ENCODE measurements around the gene AGMAT.

AGMAT gene

DNA sequence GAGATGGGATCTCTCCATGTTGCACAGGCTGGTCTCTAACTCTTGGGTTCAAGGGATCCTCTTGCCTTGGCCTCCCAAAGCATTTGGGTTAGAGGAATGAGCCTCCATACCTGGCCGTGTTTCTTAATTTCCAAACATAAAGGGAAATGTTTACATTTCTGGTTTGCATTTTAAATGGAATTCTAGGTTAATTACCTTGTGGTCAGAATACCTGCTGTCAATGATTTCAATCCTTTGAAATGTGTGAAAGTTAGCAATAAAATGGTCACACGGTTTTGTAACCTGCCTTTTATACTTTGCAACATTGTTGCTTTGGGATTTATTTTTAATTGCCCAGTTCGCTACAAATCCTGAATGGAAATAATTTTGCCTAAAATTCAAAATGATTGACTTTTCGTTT is 26.3 kb downstream of the AGMAT start:
- no peak for DNase-seq

DNA sequence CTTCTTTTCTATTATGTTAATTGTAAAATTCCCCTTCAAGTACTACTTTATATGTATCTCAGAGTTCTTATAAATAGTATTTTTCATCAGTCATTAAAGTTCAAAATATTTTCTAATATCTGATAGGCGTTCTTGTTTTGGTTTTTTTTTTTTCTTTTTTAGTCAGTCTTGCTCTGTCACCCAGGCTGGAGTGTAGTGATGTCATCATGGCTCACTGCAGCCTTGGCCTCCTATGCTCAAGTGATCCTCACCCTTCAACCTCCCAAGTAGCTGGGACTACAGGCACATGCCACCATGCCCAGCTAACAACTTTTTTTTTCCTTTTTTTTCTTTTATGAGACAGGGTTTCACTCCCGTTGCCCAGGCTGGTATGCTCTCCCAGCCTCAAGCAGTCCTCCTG is 27.3 kb downstream of the AGMAT start:
- no peak for DNase-seq

DNA sequence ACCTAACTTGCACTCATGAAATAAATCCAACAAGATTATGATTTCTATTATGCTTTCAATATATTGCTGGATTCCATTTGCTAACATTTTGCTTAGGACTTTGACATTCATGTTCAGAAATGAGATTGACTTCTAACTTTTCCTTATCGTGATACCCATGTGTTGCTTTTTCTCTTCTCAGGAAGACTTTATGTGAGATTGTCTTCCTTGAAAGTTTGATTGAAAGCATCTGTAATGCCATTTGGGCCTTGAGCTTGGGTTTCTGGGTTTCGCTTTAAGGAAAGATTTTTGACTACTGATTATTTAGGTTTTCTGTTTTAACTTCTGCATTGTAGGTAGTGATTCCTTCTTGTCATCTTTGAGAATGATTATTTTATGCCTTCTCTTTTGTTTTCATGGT is 27.8 kb downstream of the AGMAT start:
- DNase-seq = no peak

DNA sequence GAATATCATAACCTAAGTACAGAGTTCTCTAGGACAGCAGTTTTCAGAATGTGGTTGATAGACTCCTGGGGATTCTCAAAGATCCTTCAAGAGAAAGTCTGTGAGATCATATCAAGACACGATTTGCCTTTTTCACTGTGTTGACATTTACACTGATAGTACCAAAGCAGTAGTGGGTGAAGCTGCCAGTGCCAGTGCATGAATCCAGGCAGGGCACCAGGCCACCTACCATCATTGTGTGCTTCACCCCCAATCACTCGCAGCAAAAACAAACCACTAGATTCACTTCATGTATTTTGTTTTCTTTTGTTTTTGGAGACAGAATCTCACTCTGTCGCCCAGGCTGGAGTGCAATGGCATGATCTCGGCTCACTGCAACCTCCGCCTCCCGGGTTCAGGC is 34.3 kb downstream of the AGMAT start:
- no peak for DNase-seq

DNA sequence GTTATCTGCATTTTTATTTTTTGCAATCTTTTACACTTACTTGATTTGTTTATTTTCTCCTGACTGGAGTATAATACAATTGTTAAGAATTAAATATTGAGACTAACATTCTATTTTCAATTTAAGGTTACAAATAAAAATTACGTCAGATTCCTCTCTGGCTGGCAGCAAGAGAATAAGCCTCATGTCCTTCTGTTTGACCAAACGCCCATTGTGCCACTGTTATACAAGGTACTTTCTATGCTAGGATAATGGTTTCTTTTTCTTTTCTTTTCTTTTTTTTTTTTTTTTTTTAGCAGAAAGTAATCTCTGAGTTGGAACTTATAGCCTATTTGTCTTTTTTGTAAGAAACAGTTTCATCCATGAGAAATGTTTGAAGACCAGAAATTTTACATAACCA is 38.2 kb downstream of the AGMAT start:
- DNase-seq = no peak

DNA sequence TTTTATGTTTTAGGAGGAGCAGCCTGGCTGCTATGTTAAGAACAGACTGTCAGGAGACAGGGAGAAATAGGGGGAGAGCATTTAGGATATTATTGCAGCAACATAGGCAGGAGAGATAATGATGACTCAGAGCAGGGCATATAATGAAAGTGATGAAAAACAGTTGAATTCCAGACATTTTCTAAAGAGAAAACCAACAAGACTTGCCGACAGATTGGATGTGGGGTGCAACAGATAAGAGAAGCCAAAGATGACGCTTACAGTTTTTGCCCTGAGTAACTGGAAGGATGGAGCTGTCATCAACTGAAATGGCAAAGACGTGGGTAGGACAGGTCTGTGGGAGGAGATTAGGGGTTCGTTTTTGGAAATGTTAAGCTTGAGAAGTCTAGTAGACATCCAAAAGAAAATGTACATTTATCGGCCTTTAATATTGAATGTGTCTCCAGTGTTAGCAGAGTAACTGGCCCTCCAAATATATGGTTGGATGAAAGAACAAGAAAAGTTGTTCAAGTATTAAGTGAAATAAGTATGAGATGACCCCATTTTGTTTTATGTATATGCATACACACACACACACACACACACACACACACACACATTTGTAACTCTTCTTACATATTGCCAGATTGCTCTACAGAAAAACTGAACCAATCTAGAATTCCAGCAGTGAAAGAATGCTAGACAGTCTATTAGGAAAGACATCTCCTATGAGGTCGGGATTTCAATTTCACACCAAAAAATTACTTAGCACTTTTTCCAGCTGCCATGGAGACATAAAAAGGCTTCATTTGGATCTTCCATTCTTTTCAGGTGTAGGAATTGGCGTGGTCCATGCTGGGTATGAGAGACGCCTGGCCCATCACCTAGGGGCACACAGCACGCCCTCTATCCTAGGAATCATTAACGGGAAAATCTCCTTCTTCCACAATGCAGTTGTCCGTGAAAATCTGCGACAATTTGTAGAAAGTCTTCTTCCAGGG is 41.0 kb downstream of the AGMAT start:
- no peak for DNase-seq

DNA sequence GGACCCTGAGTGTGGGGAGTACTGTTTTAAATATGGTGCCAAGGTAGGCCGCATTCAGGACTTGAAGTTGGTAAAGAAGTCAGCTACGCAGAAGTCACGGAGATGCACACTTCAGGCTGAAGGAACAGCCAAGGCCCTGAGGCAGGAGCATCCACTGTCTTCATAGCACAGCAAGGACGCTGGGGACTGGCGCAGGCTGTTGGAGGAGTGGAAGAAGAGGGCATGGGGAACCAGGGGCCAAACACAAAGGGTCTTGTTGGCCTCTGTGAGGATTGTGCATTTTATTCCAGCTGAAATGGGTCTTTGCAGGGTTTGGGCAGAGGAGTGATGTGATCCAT is 41.6 kb downstream of the AGMAT start:
- no peak for DNase-seq

DNA sequence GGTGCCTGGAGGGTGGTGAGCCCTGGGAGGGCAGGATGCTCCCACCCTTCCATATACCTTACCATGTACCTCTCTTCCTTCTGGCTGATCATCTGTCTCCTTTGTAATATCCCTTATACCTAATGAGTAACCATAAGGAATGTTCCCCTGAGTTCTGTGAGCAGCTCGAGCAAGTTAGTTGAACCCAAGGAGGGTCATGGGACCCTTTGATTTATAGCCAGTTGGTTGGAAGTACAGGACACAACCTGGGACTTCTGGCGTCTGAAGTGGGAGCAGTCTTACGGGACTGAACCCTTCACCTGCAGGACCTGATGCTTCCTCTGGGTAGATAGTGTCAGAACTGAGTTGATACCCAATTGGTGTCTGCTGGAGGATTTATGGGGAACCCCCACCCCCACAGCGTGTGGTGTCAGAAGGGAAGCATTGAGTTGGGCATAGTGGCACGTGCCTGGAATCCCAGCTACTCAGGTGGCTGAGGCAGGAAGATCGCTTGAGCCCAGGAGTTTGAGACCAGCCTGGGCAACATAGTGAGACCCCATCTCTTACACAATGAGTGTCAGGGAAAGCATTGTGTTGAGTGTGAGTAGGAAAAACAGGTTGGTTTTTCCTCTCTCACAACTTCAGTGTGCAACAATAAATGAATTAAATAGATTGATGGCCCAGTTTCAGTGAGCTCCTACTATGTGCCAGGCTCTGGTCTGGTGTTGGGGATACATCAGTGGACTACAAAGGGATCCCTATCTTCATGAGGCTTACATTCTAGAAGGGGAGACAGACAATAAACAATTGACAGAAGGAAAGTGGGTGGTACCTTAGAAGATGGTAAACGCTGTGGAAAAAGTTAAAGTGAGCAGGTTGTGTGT is 42.2 kb downstream of the AGMAT start:
- DNase-seq = no peak

DNA sequence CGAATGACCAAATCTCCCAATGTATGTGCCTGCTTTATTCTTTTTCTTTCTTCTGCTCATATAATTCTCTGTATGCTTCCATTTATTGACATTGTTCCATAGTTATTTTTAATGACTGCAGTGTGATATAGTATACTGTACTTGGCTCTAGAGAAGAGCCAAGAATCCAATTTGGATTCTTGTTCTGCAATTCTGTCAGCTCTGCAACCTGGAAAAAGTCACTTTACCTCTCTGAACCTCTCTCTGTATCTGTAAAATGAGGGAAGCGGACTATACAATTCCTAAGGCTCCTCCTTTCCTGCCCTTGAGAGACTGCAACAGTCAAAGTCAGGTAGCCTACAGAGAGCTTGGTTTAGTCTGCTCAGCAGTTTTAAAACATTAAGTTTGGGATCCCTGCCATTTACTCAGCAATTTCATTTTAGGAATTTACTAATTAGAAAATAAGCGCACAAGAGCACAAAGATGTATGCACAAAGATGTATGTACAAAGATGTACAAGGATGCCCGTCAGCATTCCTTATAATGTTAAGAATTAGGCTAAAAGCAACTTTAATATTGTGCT is 43.5 kb downstream of the AGMAT start:
- DNase-seq = no peak

DNA sequence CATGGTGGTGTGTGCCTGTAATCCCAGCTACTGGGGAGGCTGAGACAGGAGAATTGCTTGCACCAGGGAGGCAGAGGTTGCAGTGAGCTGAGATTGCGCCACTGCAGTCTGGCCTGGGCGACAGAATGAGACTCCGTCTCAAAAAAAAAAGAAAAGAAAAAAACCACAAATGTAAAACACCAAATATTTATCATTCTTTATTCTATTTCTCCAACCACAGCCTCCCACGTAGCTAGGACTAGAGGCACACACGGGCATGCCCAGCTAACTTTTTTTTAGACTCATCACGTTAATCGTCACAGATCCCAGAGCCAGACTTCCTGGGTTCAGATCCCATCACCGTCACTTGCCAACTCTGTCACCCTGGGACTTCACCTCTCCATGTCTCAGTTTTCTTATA is 44.7 kb downstream of the AGMAT start:
- no peak for DNase-seq

DNA sequence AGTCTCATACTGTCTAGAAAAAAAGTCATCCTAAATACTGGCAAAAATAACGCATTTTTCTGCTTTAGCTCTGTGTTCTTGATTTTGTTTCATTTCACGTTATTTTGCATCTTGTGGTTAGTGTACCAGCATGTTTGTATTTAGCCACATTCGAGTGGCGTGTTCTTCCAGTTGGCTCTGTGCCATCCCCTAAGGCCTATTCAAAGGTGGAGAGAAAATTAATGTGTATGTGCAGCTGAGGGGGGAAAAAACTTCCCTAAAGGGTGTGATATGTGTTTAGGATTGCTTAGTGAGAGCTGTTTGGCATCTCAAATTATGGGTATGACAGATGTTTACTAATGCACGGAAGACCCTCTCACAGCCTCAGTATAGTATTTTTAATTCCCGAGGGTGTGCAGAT is 46.1 kb downstream of the AGMAT start:
- no peak for DNase-seq

DNA sequence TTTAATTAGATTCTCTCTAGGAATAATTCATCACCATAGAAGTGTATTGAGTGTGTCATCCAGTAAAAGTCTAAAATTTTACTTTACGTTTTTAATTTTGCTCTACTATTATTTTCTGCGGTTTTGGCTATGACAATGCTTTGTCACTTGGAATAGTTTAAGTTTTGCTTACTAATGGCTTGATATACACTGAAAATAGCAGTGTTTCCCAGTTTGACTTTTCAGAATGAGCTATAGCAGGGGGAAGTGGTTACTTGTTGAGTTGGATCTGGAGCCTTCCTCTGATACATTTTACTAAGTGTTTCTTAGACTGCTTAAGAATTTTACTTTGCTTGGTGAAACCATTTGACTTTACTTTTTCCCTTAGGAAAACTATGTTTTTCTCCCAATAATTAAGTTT is 53.2 kb downstream of the AGMAT start:
- no peak for DNase-seq

DNA sequence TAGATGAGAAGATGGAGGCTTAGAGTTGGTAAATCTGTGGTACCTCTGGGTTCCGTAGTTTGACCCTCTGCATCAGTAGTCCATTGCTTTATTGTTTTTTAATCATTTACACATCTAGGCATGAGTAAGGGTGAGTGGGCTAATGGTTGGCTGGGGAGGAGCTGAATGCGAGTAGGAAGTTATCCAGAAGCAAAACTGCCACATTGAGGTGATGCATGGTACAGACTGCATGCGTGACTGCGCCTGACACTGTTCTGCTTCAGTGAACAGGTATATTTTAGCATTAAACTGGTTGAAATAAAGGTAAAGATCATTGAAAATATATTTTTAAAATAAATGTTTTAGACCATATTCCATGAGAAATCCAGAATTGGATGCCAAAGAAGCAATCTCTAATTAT is 53.8 kb downstream of the AGMAT start:
- no peak for DNase-seq

DNA sequence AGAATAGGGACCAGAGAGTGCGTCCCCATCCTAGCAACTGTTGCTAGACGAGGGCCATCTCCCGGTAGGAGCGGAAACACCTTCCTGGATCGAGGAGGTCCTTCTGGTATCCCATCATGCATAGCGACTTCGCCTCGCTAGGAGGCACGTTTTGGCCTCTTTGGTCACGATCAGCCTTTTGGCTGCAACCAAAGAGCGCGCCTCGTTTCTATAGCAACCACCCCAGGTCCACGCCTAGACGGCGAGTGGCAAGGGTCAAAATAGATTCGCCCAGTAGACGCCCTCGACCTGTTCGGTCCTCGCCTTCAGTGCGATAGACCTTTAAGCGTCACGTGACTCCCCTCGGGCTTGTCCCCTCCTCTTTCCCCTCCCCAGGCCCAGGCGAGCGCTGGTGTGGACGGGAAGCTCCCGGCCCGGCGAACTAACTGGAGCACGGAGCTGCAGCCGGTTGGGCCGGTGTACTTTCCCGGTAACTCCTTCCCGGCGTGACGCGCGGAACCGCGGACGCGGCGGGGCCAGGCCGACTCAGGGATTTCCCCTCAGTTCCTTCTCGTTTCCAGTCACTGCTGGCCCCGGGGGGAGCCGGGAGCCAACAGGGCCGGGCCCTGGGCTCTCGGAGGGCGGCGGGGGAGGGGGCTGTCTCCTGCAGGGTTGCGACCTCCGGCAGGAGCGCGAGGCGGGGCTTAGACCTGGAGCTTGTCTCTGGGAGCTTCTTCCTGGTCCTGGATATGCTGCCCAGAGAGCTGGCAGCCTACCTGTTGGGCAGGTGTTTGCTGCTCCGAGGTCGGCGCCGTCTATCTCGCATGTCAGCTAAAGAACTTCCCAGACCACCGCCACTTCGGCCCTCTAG is 58.1 kb downstream of the AGMAT start, which contains the start of gene DNAJC16:
TSS of gene DNAJC16 (plus strand) at position 359 of the 850 bp plus-strand sequence. CDS start 2,258 bp downstream, outside the sequence.
- peak; percentile 99 for DNase-seq

DNA sequence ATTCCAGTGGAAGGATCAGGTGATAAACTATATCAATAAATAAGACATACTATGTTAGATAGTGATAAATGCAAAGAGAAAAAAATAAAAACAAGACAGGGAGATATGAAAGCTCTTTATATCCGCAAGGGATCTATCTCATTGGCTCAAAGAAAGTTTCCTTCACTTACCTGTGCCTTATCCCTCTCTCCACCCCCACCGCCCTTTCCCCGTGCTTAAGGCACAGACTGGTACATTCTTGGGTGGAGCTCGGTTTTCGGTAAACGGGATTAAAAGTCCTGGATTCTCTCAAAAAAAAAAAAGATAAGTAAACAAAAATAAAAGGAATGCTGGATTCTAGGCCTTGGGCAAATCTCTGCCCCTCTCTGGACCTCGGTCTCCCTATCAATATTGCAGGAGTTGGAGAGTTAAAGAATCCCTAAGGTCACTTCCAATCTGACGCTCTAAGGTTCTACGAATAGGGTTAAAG is 58.8 kb downstream of the AGMAT start:
- DNase-seq = peak; percentile 66

DNA sequence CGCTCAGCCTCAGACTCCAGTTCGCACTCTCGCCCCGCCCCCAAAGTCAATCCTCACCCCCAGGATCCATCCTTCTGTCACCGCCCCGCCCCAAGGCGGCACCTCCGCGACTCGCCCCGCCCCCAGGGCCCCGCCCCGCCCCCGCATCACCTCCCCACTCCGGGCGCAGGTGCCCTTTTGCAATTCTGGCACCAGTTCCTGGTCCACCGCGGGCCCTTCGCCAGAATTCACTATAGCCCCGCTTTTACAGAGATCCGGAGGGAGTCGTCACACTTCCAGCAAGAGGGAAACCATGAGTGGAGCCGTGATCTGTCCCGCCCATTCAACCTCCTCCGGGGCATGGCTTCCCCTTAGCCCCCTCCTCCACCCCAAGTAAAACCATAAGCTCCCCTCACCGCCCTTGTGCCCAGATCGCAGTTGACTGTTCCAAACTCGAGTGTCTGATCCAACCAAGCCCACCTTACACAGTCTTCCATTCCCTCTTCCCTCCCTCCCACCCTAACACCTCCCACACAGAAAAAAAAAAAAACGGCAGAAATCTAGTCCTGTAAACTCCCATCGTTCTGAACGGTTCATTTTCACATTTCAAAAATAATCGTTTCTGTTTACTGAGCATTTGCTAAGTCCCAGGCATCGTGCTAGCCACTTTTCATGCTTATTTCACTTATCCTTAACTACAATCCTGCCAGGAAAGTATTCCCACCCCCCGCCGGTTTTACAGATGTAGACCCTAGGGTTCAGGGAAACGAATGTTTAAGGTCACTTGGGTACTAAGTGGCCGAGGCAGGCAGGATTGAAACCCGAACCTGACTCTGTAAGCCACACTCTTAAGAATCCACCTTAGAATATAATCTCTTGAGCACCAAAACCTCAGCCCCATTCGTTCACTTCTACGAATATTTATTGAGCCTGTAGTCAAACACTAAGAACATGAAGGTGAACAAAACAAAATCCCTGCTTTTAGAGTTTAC is 59.5 kb downstream of the AGMAT start:
- peak; percentile 39 for DNase-seq

DNA sequence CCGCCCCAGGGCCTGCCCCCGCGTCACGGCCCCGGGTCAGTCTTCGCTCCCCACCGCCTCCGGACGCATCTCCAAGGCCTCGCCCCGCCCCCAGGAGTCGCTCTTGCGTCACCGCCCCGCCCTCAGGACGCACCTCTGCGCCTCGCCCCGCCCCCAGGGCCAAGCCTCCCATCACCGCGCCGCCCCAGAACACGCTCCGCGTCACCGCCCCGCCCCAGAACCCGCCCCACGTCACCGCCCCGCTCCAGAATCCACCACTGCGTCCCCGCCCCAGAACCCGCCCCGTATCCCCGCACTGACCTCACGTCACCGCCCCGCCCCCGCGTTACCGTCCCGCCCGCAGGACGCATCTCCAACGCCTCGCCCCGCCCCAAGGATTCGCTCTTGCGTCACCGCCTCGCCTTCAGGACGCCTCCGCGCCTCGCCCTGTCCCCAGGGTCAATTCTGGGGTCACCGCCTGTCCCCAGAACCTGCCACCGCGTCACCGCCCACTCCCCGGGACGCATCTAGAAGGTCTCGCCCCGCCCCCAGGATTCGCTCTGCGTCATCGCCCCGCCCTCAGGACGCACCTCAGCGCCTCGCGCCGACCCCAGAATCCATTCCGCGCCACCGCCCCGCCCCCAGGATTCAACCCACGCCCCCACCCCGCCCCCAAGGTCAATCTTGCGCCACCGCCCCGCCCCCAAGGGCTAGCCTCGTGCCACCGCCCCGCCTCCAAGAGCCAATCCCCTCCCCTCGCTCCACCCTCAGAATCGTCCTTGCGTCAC is 60.4 kb downstream of the AGMAT start:
- DNase-seq = peak; percentile 92

DNA sequence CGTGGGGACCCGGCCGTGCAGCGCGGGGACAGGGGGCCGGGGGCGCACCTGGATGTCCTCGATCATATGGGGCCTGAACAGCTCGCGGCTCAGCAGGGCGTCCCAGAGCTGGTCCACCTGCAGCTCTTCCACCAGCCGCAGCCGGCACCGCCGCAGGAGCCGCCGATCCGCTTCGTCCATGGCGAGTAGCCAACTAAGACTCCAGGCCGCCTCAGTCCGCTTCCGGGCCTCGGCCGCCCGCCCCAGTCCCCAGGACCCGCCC is 60.9 kb downstream of the AGMAT start, which contains the start of gene CASP9:
TSS of gene CASP9 (minus strand) at position 195 of the 262 bp plus-strand sequence. CDS start at position 180, 15 bp downstream.
- DNase-seq = no peak

DNA sequence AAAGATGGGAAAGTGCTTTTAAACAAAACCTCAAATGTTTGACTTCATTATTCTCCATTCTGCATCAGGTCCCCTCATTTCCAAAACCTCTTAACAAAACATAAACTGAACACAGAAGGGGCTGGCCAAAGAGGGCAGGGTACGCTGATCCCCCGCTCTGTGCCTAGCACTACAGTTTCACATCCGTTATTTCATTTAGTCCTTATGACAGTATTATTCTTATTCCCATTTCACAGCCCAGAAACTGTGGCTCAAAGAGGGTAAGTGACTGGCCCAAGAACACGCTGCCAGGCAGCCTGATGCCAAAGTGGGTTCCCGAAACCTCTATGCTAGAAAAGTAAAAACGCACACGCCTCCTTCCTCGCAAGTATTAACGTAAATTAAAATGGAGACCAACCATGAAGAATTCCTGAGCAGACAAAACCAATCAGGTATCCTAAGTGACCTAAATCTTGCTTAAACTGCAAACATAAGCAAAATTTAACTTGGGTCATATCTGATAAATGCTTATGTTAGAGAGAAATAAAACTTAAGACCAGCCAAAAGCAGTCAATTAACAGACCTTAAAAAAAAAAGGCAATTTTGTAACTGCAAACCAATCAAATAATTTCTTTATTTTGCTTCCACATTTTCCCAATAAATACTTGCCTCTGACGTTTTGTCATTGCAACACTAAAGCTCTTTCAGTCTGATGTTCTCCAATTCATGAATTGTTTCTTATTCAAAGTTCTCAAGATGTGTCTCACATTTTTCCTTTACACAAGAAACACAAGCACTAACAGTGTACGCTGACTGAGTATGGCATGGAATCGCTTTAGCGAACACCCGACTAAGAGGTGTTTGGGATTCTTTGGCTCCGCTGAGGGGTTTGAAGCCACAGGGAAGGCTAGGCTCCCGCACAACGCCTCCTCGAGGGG is 61.5 kb downstream of the AGMAT start:
- DNase-seq = no peak
